ENCODE data around the gene BLTP3A.

GRCh38 chr6:34757687-34758274, 34.1 kb upstream of the BLTP3A start:
- TF ChIP-seq CTCF (IDR thresholded peaks at IDR 0.05; ENCODE audit: low read depth, low read length) (no peak), POLR2A (IDR thresholded peaks at IDR 0.05; ENCODE audit: extremely low read depth, insufficient read length) (no peak)
